ENCODE results near the gene AZI2. TPM values are rescaled to one million over a fixed set of nuclear protein-coding genes. Genes with fewer than 3 reads are reported as not detected.

AZI2 gene
- total and polyA plus RNA-seq, 9 of the 15 experiments (the other 6 are each of a cell fraction or from before 2014, with no cell fraction given) = 28.5 to 96.3 (median 70.2) TPM

- TF ChIP-seq, protein P1, sequence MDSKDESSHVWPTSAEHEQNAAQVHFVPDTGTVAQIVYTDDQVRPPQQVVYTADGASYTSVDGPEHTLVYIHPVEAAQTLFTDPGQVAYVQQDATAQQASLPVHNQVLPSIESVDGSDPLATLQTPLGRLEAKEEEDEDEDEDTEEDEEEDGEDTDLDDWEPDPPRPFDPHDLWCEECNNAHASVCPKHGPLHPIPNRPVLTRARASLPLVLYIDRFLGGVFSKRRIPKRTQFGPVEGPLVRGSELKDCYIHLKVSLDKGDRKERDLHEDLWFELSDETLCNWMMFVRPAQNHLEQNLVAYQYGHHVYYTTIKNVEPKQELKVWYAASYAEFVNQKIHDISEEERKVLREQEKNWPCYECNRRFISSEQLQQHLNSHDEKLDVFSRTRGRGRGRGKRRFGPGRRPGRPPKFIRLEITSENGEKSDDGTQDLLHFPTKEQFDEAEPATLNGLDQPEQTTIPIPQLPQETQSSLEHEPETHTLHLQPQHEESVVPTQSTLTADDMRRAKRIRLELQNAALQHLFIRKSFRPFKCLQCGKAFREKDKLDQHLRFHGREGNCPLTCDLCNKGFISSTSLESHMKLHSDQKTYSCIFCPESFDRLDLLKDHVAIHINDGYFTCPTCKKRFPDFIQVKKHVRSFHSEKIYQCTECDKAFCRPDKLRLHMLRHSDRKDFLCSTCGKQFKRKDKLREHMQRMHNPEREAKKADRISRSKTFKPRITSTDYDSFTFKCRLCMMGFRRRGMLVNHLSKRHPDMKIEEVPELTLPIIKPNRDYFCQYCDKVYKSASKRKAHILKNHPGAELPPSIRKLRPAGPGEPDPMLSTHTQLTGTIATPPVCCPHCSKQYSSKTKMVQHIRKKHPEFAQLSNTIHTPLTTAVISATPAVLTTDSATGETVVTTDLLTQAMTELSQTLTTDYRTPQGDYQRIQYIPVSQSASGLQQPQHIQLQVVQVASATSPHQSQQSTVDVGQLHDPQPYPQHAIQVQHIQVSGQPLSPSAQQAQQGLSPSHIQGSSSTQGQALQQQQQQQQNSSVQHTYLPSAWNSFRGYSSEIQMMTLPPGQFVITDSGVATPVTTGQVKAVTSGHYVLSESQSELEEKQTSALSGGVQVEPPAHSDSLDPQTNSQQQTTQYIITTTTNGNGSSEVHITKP (IDR thresholded peaks at IDR 0.05; ENCODE audit: partially characterized antibody) = peak; percentile 8
- peak; percentile 23 for TF ChIP-seq DACH1 (IDR thresholded peaks at IDR 0.05; ENCODE audit: partially characterized antibody)
- TF ChIP-seq CCNT2 (IDR thresholded peaks at IDR 0.05; ENCODE audit: borderline replicate concordance, extremely low read depth, insufficient read length, low read depth, low read length) = no peak
- peak; percentile 59 for TF ChIP-seq CHD1 (IDR thresholded peaks at IDR 0.05; ENCODE audit: low read length)
- TF ChIP-seq PTBP1 (IDR thresholded peaks at IDR 0.05; ENCODE audit: low read depth, low read length) = no peak
- no peak for TF ChIP-seq LEF1 (IDR thresholded peaks at IDR 0.05)
- TF ChIP-seq GATAD2B (IDR thresholded peaks at IDR 0.05; ENCODE audit: borderline replicate concordance) = 0 out of 2 replicates have a peak, but pooled peaks have one; percentile 11
- TF ChIP-seq ZZZ3 (IDR thresholded peaks at IDR 0.05) = no peak
- TF ChIP-seq ZNF324 (CRISPR knock-in tag; IDR thresholded peaks at IDR 0.05) = no peak
- TF ChIP-seq, protein P2, sequence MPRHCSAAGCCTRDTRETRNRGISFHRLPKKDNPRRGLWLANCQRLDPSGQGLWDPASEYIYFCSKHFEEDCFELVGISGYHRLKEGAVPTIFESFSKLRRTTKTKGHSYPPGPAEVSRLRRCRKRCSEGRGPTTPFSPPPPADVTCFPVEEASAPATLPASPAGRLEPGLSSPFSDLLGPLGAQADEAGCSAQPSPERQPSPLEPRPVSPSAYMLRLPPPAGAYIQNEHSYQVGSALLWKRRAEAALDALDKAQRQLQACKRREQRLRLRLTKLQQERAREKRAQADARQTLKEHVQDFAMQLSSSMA (CRISPR knock-in tag; IDR thresholded peaks at IDR 0.05) = no peak
- TF ChIP-seq ATF6 (CRISPR knock-in tag; IDR thresholded peaks at IDR 0.05) = 0 out of 2 replicates have a peak, but pooled peaks have one; percentile 0
- peak; percentile 35; the same call in 1 of the 2 replicates for TF ChIP-seq SMARCE1 (IDR thresholded peaks at IDR 0.05)
- peak; percentile 34 for TF ChIP-seq KDM5B (IDR thresholded peaks at IDR 0.05; ENCODE audit: insufficient replicate concordance, low read depth, low read length)
- peak; percentile 29; the same call in 1 of the 2 replicates for TF ChIP-seq ATF7 (IDR thresholded peaks at IDR 0.05)
- TF ChIP-seq PCBP1 (IDR thresholded peaks at IDR 0.05; ENCODE audit: low read depth, low read length, poor library complexity, severe bottlenecking) = no peak
- TF ChIP-seq, protein P3, sequence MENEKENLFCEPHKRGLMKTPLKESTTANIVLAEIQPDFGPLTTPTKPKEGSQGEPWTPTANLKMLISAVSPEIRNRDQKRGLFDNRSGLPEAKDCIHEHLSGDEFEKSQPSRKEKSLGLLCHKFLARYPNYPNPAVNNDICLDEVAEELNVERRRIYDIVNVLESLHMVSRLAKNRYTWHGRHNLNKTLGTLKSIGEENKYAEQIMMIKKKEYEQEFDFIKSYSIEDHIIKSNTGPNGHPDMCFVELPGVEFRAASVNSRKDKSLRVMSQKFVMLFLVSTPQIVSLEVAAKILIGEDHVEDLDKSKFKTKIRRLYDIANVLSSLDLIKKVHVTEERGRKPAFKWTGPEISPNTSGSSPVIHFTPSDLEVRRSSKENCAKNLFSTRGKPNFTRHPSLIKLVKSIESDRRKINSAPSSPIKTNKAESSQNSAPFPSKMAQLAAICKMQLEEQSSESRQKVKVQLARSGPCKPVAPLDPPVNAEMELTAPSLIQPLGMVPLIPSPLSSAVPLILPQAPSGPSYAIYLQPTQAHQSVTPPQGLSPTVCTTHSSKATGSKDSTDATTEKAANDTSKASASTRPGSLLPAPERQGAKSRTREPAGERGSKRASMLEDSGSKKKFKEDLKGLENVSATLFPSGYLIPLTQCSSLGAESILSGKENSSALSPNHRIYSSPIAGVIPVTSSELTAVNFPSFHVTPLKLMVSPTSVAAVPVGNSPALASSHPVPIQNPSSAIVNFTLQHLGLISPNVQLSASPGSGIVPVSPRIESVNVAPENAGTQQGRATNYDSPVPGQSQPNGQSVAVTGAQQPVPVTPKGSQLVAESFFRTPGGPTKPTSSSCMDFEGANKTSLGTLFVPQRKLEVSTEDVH (IDR thresholded peaks at IDR 0.05; ENCODE audit: low read depth, partially characterized antibody) = no peak
- TF ChIP-seq NEUROD1 (IDR thresholded peaks at IDR 0.05; ENCODE audit: borderline replicate concordance, low read depth, low read length, partially characterized antibody) = no peak
- 0 out of 4 replicates have a peak, but pooled peaks of 1 of the 2 experiments have one; percentile 14 for TF ChIP-seq RCOR1 (IDR thresholded peaks at IDR 0.05; ENCODE audit: borderline replicate concordance in 1 of 2, low read depth in 2 of 2, low read length in 2 of 2)
- no peak for TF ChIP-seq ZNF511 (CRISPR knock-in tag; IDR thresholded peaks at IDR 0.05)
Measured at GRCh38 chr3:28348265-28348628, 377 bp downstream of the AZI2 start (continued).

All from K562 (cell line).